Measurements from ENCODE around the gene CCDC40.

DNA sequence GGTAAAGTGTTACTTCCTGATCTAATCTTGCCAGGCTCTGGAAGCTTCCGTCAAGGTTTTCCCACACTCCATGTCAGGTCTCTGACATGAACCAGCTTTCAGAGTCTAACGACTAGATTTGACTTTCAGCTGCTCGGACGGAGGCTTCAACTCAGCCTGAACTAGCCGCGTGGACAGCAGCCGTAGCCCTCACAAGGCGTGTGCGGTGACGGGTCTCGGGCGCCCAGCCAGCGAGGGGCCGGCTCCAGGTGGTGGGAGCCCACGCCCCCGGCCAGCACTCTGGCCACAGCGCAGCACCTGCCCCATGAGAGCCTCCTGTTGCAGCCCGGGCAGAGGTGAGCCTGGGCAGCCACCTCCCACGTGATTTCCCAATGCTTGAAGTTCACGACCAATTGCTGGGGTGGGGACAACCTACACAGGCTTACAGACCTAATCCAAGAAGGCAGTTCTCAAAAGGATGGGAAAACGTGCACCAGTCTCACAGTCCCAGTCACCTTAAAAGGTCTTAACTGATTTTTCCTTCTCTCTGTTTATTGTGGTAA, 46.3 kb upstream of the CCDC40 start:
- 0 out of 2 replicates have a peak, but pooled peaks have one; percentile 31 for TF ChIP-seq GLI4 (CRISPR knock-in tag; IDR thresholded peaks at IDR 0.05; ENCODE audit: borderline replicate concordance)
- TF ChIP-seq, protein P1, sequence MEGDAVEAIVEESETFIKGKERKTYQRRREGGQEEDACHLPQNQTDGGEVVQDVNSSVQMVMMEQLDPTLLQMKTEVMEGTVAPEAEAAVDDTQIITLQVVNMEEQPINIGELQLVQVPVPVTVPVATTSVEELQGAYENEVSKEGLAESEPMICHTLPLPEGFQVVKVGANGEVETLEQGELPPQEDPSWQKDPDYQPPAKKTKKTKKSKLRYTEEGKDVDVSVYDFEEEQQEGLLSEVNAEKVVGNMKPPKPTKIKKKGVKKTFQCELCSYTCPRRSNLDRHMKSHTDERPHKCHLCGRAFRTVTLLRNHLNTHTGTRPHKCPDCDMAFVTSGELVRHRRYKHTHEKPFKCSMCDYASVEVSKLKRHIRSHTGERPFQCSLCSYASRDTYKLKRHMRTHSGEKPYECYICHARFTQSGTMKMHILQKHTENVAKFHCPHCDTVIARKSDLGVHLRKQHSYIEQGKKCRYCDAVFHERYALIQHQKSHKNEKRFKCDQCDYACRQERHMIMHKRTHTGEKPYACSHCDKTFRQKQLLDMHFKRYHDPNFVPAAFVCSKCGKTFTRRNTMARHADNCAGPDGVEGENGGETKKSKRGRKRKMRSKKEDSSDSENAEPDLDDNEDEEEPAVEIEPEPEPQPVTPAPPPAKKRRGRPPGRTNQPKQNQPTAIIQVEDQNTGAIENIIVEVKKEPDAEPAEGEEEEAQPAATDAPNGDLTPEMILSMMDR (CRISPR knock-in tag; IDR thresholded peaks at IDR 0.05): peak; percentile 33; the same call in 1 of the 2 replicates
- TF ChIP-seq POLR2A (IDR thresholded peaks at IDR 0.05; ENCODE audit: insufficient read depth in 1 of 2, low read depth in 2 of 2, low read length in 2 of 2): no peak
- TF ChIP-seq, protein P2, sequence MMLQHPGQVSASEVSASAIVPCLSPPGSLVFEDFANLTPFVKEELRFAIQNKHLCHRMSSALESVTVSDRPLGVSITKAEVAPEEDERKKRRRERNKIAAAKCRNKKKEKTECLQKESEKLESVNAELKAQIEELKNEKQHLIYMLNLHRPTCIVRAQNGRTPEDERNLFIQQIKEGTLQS (CRISPR knock-in tag; IDR thresholded peaks at IDR 0.05): no peak
- TF ChIP-seq, protein P3, sequence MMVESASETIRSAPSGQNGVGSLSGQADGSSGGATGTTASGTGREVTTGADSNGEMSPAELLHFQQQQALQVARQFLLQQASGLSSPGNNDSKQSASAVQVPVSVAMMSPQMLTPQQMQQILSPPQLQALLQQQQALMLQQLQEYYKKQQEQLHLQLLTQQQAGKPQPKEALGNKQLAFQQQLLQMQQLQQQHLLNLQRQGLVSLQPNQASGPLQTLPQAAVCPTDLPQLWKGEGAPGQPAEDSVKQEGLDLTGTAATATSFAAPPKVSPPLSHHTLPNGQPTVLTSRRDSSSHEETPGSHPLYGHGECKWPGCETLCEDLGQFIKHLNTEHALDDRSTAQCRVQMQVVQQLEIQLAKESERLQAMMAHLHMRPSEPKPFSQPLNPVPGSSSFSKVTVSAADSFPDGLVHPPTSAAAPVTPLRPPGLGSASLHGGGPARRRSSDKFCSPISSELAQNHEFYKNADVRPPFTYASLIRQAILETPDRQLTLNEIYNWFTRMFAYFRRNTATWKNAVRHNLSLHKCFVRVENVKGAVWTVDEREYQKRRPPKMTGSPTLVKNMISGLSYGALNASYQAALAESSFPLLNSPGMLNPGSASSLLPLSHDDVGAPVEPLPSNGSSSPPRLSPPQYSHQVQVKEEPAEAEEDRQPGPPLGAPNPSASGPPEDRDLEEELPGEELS (CRISPR knock-in tag; IDR thresholded peaks at IDR 0.05): peak; percentile 68
- TF ChIP-seq FOXO1 (CRISPR knock-in tag; IDR thresholded peaks at IDR 0.05): no peak; the same call in 1 of the 2 replicates
